Trophoblast cell (in vitro differentiated cells and primary cell): ENCODE results near the gene TRIM47. TPM values are rescaled to one million over a fixed set of nuclear protein-coding genes. Genes with fewer than 3 reads are reported as not detected.

Experiments used
- DNase-seq, 2 donors: peaks; one replicate each; pipeline ENCODE4 v3.0.0-alpha.2; 2016
- H2AFZ ChIP-seq: 2 replicates; pipeline ENCODE4 v1.6.1; 2013; ENCODE audit warnings: low read length, moderate library complexity, mild to moderate bottlenecking; ENCODE audit not compliant: insufficient read depth, poor library complexity
- H2AK5ac ChIP-seq: 2 replicates; pipeline ENCODE4 v1.6.1; 2013; ENCODE audit warnings: mild to moderate bottlenecking, low read length
- H2BK120ac ChIP-seq: 2 replicates; pipeline ENCODE4 v1.6.1; 2013; ENCODE audit warnings: low read length, mild to moderate bottlenecking, moderate library complexity; ENCODE audit not compliant: insufficient read depth, poor library complexity
- H2BK12ac ChIP-seq: 2 replicates; pipeline ENCODE4 v1.6.1; 2013; ENCODE audit warnings: mild to moderate bottlenecking, low read length, moderate library complexity
- H2BK5ac ChIP-seq: 2 replicates; pipeline ENCODE4 v1.6.1; 2013; ENCODE audit warnings: low read length, low read depth, moderate library complexity, mild to moderate bottlenecking; ENCODE audit not compliant: poor library complexity
- H3K14ac ChIP-seq: 2 replicates; pipeline ENCODE4 v1.6.1; 2013; ENCODE audit warnings: mild to moderate bottlenecking, low read length
- H3K18ac ChIP-seq: 2 replicates; pipeline ENCODE4 v1.6.1; 2013; ENCODE audit warnings: mild to moderate bottlenecking, low read length
- H3K23ac ChIP-seq: 2 replicates; pipeline ENCODE4 v1.6.1; 2013; ENCODE audit warnings: low read length
- H3K27ac ChIP-seq: 2 replicates; pipeline ENCODE4 v1.5.1; 2013; ENCODE audit warnings: low read depth, mild to moderate bottlenecking, inconsistent platforms, low read length, moderate library complexity
- H3K27me3 ChIP-seq: 2 replicates; pipeline ENCODE4 v1.6.1; 2013; ENCODE audit warnings: inconsistent platforms, mild to moderate bottlenecking, low read length, moderate library complexity; ENCODE audit not compliant: insufficient read depth
- H3K36me3 ChIP-seq, 2 experiments: 1 replicate in 1 of 2; 2 replicates in 1 of 2; pipeline ENCODE4 v1.6.1; 2013; ENCODE audit warnings: low read length in 2 of 2, mild to moderate bottlenecking in 2 of 2, moderate library complexity in 1 of 2; ENCODE audit not compliant: insufficient read depth in 2 of 2, control insufficient read depth in 1 of 2
- H3K4ac ChIP-seq: 2 replicates; pipeline ENCODE4 v1.6.1; 2013; ENCODE audit warnings: low read depth, mild to moderate bottlenecking, low read length, moderate library complexity
- H3K4me1 ChIP-seq, 2 experiments: 1 replicate in 1 of 2; 2 replicates in 1 of 2; pipeline ENCODE4 v1.6.1; 2013; ENCODE audit warnings: low read length in 2 of 2, mild to moderate bottlenecking in 2 of 2, moderate library complexity in 1 of 2; ENCODE audit not compliant: insufficient read depth in 2 of 2, control insufficient read depth in 1 of 2
- H3K4me2 ChIP-seq: 2 replicates; pipeline ENCODE4 v1.6.1; 2013; ENCODE audit warnings: inconsistent platforms, mild to moderate bottlenecking, low read length, moderate library complexity
- H3K4me3 ChIP-seq: 2 replicates; pipeline ENCODE4 v1.5.1; 2013; ENCODE audit warnings: mild to moderate bottlenecking, low read depth, low read length, inconsistent platforms
- H3K79me1 ChIP-seq: one replicate; pipeline ENCODE4 v1.6.1; 2013; ENCODE audit warnings: low read length
- H3K79me2 ChIP-seq: 2 replicates; pipeline ENCODE4 v1.6.1; 2013; ENCODE audit warnings: low read length, mild to moderate bottlenecking; ENCODE audit not compliant: control insufficient read depth, insufficient read depth, poor library complexity
- H3K9ac ChIP-seq: 2 replicates; pipeline ENCODE4 v1.6.1; 2013; ENCODE audit warnings: mild to moderate bottlenecking, low read length
- H3K9me3 ChIP-seq: 2 replicates; pipeline ENCODE4 v1.6.1; 2013; ENCODE audit warnings: low read depth, mild to moderate bottlenecking, control low read depth, inconsistent platforms, low read length; ENCODE audit not compliant: insufficient read depth
- H4K12ac ChIP-seq: 2 replicates; pipeline ENCODE4 v1.6.1; 2013; ENCODE audit warnings: low read depth, mild to moderate bottlenecking, low read length, moderate library complexity
- H4K8ac ChIP-seq: 2 replicates; pipeline ENCODE4 v1.6.1; 2013; ENCODE audit warnings: low read depth, mild to moderate bottlenecking, low read length, moderate library complexity
- H4K91ac ChIP-seq: one replicate; pipeline ENCODE4 v1.6.1; 2013; ENCODE audit warnings: low read depth, mild to moderate bottlenecking, low read length, moderate library complexity
- WGBS: extraction: QIAGEN DNeasy Blood & Tissue Kit; methylation state at CpG from one replicate; pipeline ENCODE4 v1.1.7; 2013; ENCODE audit warnings: missing lambda C conversion rate; ENCODE audit not compliant: insufficient read length, insufficient coverage; ENCODE audit errors: extremely low coverage; 5-methylcytosine and 5-hydroxymethylcytosine counted together
- polyA plus RNA-seq: library from polyadenylated mRNA; stranded (reverse); fragments of 200-250 nt; gene quantifications from 2 replicates; pipeline ENCODE4 v1.2.3, GENCODE V29; 2013

TRIM47 gene, protein sequence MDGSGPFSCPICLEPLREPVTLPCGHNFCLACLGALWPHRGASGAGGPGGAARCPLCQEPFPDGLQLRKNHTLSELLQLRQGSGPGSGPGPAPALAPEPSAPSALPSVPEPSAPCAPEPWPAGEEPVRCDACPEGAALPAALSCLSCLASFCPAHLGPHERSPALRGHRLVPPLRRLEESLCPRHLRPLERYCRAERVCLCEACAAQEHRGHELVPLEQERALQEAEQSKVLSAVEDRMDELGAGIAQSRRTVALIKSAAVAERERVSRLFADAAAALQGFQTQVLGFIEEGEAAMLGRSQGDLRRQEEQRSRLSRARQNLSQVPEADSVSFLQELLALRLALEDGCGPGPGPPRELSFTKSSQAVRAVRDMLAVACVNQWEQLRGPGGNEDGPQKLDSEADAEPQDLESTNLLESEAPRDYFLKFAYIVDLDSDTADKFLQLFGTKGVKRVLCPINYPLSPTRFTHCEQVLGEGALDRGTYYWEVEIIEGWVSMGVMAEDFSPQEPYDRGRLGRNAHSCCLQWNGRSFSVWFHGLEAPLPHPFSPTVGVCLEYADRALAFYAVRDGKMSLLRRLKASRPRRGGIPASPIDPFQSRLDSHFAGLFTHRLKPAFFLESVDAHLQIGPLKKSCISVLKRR
- polyA plus RNA-seq: 1.0 and 1.4 TPM in 2 replicates

DNA sequence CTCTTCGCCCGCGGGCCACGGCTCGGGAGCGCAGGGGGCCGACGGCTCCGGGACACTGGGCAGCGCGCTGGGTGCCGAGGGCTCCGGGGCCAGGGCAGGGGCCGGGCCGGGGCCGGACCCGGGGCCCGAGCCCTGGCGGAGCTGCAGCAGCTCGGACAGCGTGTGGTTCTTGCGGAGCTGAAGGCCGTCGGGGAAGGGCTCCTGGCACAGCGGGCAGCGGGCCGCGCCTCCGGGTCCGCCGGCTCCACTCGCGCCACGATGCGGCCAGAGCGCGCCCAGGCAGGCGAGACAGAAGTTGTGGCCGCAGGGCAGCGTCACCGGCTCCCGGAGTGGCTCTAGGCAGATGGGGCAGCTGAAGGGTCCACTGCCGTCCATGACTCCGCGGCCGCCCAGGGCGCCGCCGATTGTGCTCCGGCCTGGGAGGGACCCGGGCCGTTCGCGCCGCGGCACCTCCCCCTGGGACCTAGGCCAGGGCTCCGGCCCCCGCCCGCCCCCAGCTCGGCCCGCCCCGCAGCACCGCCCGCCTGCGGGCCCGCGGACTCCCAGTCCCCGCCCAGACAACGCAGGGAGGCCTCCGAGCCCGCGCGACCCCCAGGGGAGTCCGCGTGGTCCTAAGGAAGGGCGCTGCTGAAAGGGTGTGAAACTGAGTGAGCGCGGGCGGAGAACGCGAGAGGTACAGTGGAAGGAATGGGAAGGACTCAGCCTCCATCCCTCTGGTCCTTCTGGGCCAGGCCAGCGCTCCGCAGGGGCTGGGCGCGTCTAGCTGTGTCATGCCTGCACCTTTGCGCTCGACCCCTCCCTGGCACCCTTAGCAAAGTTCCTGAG lies at the start of gene TRIM47:
TRIM47 (minus strand) TSS at position 408 of the 825 bp plus-strand sequence; CDS start at position 375, 33 bp downstream.
- Histone ChIP-seq H4K12ac (no peak within 1 kb of the TSS), H3K9me3 (peaks cover 2% of the 10 kb centered on the region), H3K4me3 (peak within 1 kb of the TSS; percentile 47), H3K79me1 (no peaks in the 10 kb centered on the region), H2BK120ac (no peak within 1 kb of the TSS), H3K4me1 (peaks cover 12 to 19% of the 10 kb centered on the region in 2 experiments), H3K14ac (no peak within 1 kb of the TSS), H4K8ac (no peak within 1 kb of the TSS), H3K9ac (no peak within 1 kb of the TSS), H3K4me2 (peak within 1 kb of the TSS; percentile 73), H3K23ac (no peak within 1 kb of the TSS), H3K36me3 (no peaks in the 10 kb centered on the region), H2BK12ac (no peak within 1 kb of the TSS), H3K4ac (no peak within 1 kb of the TSS), H2BK5ac (no peak within 1 kb of the TSS), H3K18ac (no peak within 1 kb of the TSS), H2AK5ac (no peak within 1 kb of the TSS), H3K27ac (no peak within 1 kb of the TSS), H3K79me2 (no peaks in the 10 kb centered on the region), H2AFZ (peak within 1 kb of the TSS; percentile 30), H4K91ac (no peak within 1 kb of the TSS), H3K27me3 (peaks cover 19% of the 10 kb centered on the region)
- WGBS: no CpG with 5 or more reads among the region's 87 CpGs
- peak; percentile 56 to 72 for DNase-seq

DNA sequence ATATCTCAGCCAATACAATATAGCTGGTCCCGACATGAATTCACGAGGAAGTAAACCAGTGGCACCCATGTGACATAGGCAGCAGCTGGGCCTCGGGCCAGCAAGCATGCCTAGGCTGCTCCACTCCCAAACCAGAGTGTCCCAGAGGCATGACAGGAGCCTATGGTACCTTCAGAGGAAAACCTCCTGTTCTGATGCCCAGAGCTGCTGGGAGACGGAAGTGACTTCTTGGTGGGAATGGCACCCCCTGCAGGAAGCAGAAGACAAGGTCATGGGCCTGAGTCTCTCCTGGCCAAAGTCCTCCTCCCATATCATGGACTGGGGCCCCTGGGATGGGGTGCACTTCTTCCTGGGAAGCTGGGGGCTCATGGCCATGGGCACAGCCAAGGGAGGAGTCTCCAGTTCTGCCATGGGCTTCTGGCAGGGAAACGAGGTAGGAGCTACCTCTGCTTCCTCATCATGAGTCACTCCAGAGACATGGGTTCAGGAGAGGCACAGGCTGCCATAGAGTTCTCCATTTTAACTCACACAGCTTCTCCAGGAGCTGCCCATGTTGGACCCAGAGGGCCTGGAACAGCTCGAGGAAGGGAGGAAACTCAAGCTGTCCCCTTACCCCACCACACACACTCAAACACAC lies 49.0 kb upstream of the TRIM47 start:
- no peak overlapping the region for H2BK12ac ChIP-seq
- H3K36me3 ChIP-seq: peaks cover 3% of the 10 kb centered on the region in 2 experiments
- no peak overlapping the region for H2BK120ac ChIP-seq
- H2AK5ac ChIP-seq: no peak overlapping the region
- H2BK5ac ChIP-seq: no peak overlapping the region
- H3K27me3 ChIP-seq: no peaks in the 10 kb centered on the region
- no peak overlapping the region for H3K9ac ChIP-seq
- peak in 1 of 2 donors; percentile 49 for DNase-seq
- H3K4ac ChIP-seq: no peak overlapping the region
- H3K27ac ChIP-seq: no peak overlapping the region
- H3K79me1 ChIP-seq: no peaks in the 10 kb centered on the region
- no CpG with 5 or more reads among the region's 6 CpGs for WGBS
- no peak overlapping the region for H3K4me3 ChIP-seq
- H3K79me2 ChIP-seq: no peaks in the 10 kb centered on the region
- H4K12ac ChIP-seq: no peak overlapping the region
- H3K9me3 ChIP-seq: peaks cover 1% of the 10 kb centered on the region
- no peak overlapping the region for H3K23ac ChIP-seq
- no peaks in the 10 kb centered on the region for H3K4me1 ChIP-seq
- H3K4me2 ChIP-seq: no peak overlapping the region
- H3K14ac ChIP-seq: no peak overlapping the region
- H3K18ac ChIP-seq: no peak overlapping the region
- H4K8ac ChIP-seq: no peak overlapping the region
- no peak overlapping the region for H4K91ac ChIP-seq
- H2AFZ ChIP-seq: no peak overlapping the region

DNA sequence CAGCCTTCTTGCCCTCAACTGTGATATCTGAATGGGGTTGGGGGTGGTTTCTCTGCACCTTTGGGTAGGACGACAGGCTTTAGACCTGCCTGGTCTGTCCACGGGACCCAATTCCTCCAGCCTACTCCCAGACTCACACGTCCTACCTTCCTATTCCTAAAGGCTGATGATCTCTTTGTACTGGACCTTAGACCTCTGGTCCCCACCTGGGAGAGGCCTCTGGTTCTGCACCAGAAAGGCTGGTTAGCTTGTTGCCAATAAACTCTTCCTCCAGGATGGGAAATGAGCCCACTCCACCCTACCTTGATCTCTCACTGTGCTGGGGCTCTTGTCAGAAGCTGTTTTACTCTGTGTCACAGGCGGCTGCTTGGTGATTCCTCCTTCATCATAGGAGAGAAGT lies 48.1 kb upstream of the TRIM47 start:
- WGBS: no CpG with 5 or more reads among the region's 4 CpGs
- Histone ChIP-seq H3K18ac (no peak overlapping the region), H2AFZ (no peak overlapping the region), H2BK5ac (no peak overlapping the region), H2BK120ac (no peak overlapping the region), H3K14ac (no peak overlapping the region), H3K79me1 (no peaks in the 10 kb centered on the region), H4K91ac (no peak overlapping the region), H3K9me3 (peaks cover 1% of the 10 kb centered on the region), H3K36me3 (peaks cover 3 to 6% of the 10 kb centered on the region in 2 experiments), H3K23ac (no peak overlapping the region), H4K12ac (no peak overlapping the region), H3K9ac (no peak overlapping the region), H3K4ac (no peak overlapping the region), H3K27me3 (no peaks in the 10 kb centered on the region), H3K4me1 (no peaks in the 10 kb centered on the region), H2BK12ac (no peak overlapping the region), H3K4me2 (no peak overlapping the region), H4K8ac (no peak overlapping the region), H3K4me3 (no peak overlapping the region), H2AK5ac (no peak overlapping the region), H3K27ac (no peak overlapping the region), H3K79me2 (no peaks in the 10 kb centered on the region)
- no peak for DNase-seq

DNA sequence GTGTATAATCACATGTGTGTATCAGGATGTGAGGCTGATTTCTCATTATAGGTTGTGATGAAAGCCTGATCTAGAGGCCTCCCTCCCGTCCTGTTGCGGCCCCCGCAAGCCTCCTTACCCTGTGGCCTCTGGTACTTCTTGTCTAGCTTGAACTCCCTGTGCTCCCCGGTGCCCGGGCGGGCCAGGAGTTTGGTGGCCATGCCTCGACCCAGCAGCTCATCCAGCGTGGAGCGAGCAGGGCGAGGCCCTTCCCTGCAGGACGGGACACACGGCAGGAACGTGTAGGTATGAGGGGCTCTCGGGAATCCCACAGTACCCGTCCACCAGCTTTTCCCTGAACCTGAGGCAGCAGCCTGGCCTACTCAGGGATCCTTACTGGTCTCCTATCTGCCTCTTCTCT lies 47.5 kb upstream of the TRIM47 start:
- H3K14ac ChIP-seq: no peak overlapping the region
- H3K18ac ChIP-seq: no peak overlapping the region
- H3K4me3 ChIP-seq: no peak overlapping the region
- no peak overlapping the region for H3K23ac ChIP-seq
- no peak overlapping the region for H4K12ac ChIP-seq
- peaks cover 1% of the 10 kb centered on the region for H3K9me3 ChIP-seq
- no peak overlapping the region for H2BK5ac ChIP-seq
- H3K4me1 ChIP-seq: no peaks in the 10 kb centered on the region
- no peak overlapping the region for H2BK120ac ChIP-seq
- H3K36me3 ChIP-seq: peaks cover 3 to 6% of the 10 kb centered on the region in 2 experiments
- H2AK5ac ChIP-seq: no peak overlapping the region
- H4K8ac ChIP-seq: no peak overlapping the region
- H2AFZ ChIP-seq: no peak overlapping the region
- H3K79me1 ChIP-seq: no peaks in the 10 kb centered on the region
- no peak overlapping the region for H4K91ac ChIP-seq
- WGBS: no CpG with 5 or more reads among the region's 15 CpGs
- no peak overlapping the region for H3K9ac ChIP-seq
- H3K4ac ChIP-seq: no peak overlapping the region
- H3K27ac ChIP-seq: no peak overlapping the region
- no peak overlapping the region for H3K4me2 ChIP-seq
- no peaks in the 10 kb centered on the region for H3K27me3 ChIP-seq
- no peak overlapping the region for H2BK12ac ChIP-seq
- no peaks in the 10 kb centered on the region for H3K79me2 ChIP-seq
- no peak for DNase-seq
